Stimulated activated CD4-positive, alpha-beta T cell treated with anti-CD3 and anti-CD28 coated beads, TNF-alpha, amount 100 ng/mL, for 48 hours (primary cell): ENCODE data around the gene ANO4.

Source experiments
- DNase-seq, 3 donors: peaks; one replicate each; pipeline ENCODE4 v3.0.0-alpha.2; 2020; ENCODE audit warnings: low read depth in 3 of 3

The ANO4 gene

DNA sequence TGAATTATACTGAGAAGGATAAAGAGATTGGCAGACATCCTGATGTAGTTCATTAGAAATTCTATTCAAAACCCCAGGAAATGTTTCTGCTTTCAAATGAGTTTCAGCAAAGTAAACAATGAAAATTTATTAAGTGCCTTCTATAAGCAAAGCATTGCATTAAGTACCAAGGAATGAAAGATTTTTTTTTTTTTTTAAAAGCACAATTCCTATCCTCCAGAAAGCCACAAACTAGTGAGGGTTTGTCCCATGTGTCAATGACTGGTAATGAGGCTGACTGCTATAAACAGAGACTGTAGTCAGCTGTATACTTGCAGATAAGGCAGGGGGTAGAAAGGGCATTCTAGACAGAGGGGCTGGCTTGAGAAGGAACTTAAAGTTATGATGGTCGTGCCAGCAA is 6.7 kb downstream of the ANO4 start:
- DNase-seq: no peak

DNA sequence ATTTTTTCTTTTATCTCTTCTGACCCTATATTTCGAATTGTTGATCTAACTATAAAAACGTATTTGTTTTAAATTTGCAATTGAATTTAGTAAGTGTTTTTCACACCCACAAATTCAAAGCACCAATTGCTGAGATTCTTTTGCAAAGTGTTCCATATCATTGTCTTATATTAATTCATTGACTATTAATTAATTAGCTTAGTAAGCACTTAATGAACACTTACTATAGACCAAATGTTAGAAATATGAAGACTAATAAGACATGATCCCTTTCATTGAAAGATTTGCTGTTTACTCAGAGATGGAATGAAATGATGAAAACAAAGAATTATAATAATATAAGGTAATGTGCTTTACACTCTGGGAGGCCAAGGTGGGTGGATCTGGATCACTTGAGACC is 14.2 kb downstream of the ANO4 start:
- no peak for DNase-seq

GRCh38 chr12:100820314-100820713 is 25.7 kb downstream of the ANO4 start:
- DNase-seq: no peak

DNA sequence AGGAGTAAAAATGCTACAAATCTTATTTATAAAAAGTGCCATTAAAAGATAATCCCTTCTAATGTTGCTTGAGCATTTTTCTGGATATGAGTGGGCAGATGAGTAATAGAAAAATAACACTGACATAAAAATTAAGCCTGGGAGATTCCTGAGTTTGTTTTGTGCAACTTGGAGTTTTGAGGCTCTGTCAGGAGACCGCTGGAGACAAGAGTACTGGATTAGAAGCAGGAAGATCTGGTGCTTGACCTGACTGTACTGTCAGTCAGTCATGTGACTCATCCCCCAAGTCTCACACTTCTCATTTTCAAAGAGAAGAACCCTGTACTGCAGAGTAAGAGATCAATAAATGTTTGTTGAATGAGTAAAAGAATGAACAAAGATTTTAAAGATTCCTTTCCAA is 29.4 kb downstream of the ANO4 start:
- DNase-seq: no peak

- DNase-seq: no peak
Observed at GRCh38 chr12:100824476-100824875, 29.9 kb downstream of the ANO4 start.

DNA sequence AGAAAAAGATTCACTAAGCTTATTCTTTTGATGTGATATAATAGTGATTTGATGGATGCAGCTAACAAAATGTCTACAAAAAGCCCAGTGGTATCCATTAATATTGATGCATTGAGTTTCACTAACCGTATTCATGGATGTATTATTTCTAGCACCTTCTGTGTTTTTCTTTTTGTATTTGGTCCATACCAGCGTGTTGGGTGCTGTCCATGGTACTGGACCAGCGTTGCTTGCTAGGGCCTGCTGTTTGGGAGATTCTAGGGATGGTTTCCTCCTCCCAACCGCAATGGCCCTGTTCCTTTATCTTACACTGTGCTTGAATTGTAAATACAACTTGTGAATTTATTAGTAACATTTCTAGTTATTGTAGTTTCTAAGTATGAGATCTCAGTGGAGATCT is 31.7 kb downstream of the ANO4 start:
- no peak for DNase-seq

- DNase-seq: no peak
Observed at GRCh38 chr12:100827901-100828520, 33.4 kb downstream of the ANO4 start.

GRCh38 chr12:100830003-100830795 is 35.6 kb downstream of the ANO4 start:
- DNase-seq: no peak

DNA sequence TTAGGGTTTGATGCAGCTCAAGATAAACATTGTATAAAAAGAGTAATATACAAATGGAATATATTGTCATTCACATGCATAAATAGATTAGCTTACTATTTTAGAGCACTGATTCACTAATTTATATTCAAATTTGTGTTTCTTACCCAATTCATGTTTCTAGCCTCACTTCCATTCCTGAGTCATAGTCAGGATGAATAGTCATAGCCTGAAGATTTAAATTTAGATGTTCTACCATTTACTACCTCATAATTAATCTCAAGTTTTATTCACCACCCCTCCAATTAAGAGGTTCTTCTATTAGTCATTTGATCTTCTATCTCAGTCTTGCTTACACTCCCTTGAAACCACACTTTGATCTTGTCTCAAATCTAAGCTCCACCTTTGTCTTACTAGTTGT is 38.7 kb downstream of the ANO4 start:
- DNase-seq: no peak

- DNase-seq: no peak
Observed at GRCh38 chr12:100840748-100841147, 46.2 kb downstream of the ANO4 start.

DNA sequence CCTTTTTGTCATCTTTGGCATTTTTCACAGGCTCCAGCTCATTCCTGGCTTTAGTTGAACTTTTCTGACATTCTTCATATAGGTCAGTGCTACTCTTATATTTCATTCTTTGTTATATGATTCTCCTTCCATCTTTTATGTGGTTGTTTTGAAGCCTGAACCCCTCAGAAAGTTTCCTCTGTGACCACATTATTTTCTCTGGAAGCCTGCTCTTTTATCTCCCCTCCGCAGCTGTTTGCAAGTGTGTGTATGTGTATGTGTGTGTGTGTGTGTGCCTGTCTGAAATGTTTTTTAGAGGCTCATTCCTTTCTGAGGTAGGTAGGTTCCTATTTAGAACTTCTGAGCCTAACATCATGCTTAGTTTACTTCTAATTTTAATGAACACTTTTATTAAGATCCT is 47.6 kb downstream of the ANO4 start:
- DNase-seq: no peak

DNA sequence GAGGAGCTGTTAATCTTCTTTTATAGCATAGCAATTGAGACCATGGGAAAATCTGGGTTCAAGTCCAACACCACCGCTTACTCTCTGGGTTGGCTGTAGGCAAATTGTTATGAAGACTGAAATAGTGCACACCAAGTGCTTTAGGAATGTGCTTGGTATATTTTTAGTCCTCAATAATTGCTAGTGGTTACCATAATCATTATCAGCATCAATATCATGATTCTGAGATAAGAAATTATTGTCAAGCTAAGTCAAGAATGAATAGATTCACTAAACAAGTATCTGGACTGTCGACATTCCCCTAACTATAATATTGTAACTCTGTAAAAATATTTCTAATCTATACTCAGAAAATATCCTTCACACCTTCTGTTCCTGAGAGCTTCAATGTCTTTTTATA is 48.5 kb downstream of the ANO4 start:
- no peak for DNase-seq

DNA sequence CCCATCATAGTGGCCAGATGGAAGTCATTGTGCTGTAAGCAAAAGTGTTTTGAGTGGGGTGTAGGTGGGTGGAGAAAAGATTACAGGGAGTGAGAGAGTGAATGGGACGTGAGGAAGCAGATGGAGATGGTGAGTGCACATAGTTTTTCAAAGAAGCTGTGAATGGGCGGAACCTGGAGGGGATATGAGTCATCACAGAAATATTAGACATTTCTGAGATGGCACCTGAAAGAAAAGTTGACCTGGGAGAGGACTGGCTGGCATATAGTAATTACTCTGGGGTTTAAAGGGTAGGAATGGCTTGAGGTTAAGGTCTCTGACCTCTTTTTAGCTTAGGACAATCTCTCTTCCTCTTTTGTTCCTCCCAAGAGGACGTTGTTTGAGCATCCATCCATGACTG is 50.5 kb downstream of the ANO4 start:
- no peak for DNase-seq

DNA sequence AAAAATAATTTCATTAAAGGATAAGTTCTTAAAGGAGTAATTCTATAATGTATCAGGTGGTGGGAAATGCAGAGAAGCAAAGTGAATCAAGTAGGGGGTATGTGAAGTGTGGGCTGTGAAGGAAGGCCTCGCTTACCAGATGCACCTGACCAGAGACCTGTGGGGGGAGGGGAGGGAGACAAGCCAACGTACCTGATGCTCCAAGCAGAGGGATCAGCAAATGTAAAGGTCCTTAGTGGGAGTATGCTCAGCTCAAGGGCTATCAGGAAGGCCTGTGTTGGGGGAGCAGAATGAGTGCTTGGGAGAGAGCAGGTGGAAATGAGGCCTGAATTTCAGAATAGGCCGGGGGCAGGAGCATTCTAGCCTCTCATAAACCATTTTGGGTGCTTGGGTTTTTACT is 57.1 kb downstream of the ANO4 start:
- no peak for DNase-seq

DNA sequence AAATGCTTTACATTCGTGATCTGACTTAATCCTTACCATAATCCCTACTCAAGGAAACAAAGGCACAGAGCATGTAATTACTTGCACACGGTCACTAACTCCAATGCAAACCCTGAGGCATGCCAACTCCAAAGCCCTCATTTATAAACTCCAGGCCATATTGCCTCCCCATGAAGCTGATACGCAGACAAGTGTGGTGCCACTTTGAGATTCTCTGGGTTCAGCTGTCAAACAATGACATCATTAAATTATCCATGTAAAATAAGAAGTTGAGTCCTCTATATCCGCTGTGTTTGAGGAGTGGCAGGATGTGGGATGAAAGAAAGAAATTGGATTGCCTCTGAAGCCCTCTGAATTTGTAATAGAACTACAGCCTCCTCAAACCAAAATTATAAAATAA is 62.8 kb downstream of the ANO4 start:
- DNase-seq: no peak

GRCh38 chr12:100857971-100858370 is 63.4 kb downstream of the ANO4 start:
- no peak for DNase-seq

- DNase-seq: no peak
Observed at GRCh38 chr12:100858656-100859055, 64.1 kb downstream of the ANO4 start.

DNA sequence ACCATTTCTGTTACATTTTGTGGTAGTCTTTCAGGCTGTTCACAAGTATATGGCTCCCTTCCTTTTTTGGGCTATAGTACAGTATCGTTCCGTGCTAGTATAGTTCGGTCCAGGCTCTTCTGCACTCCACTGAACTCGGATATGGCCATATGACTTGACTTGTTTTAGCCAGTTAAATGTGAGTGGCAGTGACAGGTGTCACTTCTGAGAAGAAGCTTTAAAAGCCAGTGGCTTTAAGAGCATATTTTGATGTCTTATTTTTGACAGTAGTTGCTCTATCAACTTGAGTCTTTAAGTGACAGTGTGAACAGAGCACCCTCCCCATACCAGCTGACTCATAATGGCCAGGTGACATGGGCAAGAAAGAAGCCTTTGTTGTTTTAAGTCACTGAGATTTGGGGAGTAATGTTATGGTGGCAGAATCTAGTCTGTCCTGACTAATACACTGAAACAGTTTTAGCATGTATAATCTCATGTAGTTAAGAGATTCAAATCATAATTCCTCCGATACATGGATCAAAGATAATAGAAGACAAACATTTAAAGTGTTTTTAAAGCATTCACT is 64.6 kb downstream of the ANO4 start:
- no peak for DNase-seq

DNA sequence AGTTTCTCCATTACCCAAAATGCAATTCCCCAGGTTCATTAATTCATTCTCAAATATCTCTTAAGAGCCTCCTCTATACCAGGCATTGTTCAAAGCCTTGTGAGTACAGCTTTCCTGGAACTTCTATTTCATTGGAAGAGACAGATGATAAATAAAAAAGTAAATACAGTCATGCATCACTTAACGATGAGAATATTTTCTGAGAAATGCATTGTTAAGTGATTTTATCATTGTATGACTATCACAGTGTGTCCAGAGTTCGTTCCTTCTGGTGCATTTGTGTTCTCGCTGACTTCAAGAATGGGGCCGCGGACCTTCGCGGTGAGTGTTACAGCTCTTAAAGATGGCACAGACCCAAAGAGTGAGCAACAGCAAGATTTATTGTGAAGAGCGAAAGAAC is 66.0 kb downstream of the ANO4 start:
- DNase-seq: no peak

DNA sequence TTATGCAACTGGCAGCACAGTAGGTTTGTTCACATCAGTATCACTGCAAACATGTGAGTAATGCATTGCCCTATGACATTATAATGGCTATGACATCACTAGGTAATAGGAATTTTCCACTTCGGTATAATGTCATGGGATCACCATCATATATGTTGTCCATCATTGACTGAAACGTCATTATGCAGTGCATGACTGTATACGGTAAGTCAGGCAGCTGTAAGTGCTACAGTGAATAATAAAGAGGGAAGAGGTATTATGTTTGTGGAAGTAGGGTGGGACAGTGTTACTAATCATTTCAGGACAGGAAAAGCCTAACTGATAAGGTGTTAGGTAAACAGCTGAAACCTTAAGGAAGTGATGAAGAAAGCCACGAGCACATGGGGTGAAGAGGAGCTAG is 68.1 kb downstream of the ANO4 start:
- DNase-seq: no peak

GRCh38 chr12:100864366-100864765 is 69.8 kb downstream of the ANO4 start:
- no peak for DNase-seq

- no peak for DNase-seq
Observed at GRCh38 chr12:100867639-100868393, 73.2 kb downstream of the ANO4 start.

DNA sequence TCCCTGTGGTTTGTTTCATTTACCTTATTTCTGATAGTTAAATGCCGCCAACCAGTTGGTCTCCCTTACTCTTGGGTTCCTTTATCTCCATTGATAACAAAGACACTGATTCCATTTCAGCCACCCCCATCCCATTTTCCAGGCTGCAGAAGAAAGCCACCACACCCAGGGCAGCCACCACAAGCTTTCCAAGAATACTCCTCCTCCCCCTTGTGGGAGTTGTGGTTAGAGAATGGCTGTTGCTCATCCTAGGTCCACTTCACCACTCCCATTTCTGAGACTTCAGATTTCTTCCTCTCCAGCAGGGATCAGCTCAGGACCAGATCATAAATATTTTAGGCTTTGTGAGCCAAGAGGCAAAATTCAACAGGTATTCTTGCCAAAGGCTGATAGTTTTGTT is 73.9 kb downstream of the ANO4 start:
- DNase-seq: no peak
